SH-SY5Y (cell line): Measurements from ENCODE around the gene ACIN1.

Experiments
- GATA2 ChIP-seq: IDR thresholded peaks from 2 replicates; pipeline ENCODE4 v1.6.1; 2011; ENCODE audit warnings: mild to moderate bottlenecking, low read depth, low read length
- GATA3 ChIP-seq: IDR thresholded peaks from 2 replicates; pipeline ENCODE4 v1.6.1; 2011; ENCODE audit warnings: low read depth, mild to moderate bottlenecking, low read length, moderate library complexity

DNA sequence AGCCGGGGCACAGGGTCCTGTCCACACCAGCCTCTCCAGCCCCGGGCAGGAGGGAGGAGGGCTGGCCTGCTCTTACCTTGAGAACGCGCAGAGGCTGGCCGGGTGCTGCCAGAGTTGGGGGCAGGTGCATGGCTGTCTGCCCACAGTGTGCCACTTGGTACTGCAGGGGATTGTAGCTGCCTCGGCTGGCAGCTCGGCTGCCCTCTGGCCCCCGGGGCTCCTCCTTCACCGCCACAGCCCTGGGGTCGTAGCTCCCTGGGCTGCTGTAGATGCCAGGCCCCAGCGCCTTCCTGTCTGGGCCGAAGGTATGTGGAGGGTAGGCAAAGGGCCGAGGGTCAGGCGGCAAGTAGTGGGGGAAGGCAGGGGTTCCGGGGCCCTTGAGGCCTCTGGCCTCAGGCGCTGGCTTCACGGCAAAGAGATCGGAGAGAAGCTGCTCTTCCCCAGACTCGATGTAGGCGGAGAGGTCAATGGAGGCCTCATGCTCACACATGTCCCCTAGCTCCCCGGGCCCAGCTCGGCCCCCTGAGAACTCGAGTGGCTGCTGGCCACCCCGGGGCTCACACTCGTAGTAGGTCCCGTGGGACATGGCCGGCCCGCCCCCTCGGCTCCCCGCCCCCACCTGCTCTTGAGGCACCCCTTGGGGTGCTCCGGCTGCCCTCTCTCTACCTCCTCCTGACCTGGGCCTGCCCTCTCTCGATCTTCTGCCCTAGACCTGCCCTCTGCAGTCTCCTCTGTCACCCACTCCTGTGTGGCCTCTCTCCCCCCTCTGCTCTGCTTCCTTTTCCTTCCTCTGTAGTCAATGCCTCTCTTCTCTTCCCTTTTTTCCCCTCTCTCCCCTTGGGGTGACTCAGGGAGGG, 23.8 kb upstream of the ACIN1 start, which contains the start of gene CEBPE:
- TF ChIP-seq GATA2 (no peak), GATA3 (no peak)
